NCI-H524 (cell line): ENCODE measurements around the gene ALB.

ENCODE experiments used
- DNase-seq, 2 experiments: peaks; one replicate each; lab custom pipeline; 2025; lab: John Stamatoyannopoulos, UW

ALB gene

GRCh38 chr4:73450398-73451004 is 46.4 kb downstream of the ALB start:
- peak in 1 of 2 experiments; percentile 24 for DNase-seq

GRCh38 chr4:73451404-73451803 is 47.3 kb downstream of the ALB start:
- DNase-seq, result peak; percentile 4 to 72

GRCh38 chr4:73451981-73452747 is 48.1 kb downstream of the ALB start:
- DNase-seq, result peak; percentile 64 to 88

- DNase-seq, result no peak
These were observed 49.0 kb downstream of the ALB start for GRCh38 chr4:73452953-73453700.

- DNase-seq, result no peak
These were observed 49.6 kb downstream of the ALB start for GRCh38 chr4:73453701-73454005.

- no peak for DNase-seq
These were observed 50.8 kb downstream of the ALB start for GRCh38 chr4:73454920-73455319.

- DNase-seq, result no peak
These were observed 52.3 kb downstream of the ALB start for GRCh38 chr4:73456177-73457022.

- no peak for DNase-seq
These were observed 54.3 kb downstream of the ALB start for GRCh38 chr4:73458184-73459047.

- DNase-seq, result no peak
These were observed 54.9 kb downstream of the ALB start for GRCh38 chr4:73459048-73459421.

GRCh38 chr4:73460913-73461522 is 56.9 kb downstream of the ALB start:
- no peak for DNase-seq

GRCh38 chr4:73468170-73468569 is 64.1 kb downstream of the ALB start:
- DNase-seq, result no peak

GRCh38 chr4:73470728-73471127 is 66.6 kb downstream of the ALB start:
- no peak for DNase-seq
